Measurements from ENCODE around the gene PHACTR3.

Gene PHACTR3

DNA sequence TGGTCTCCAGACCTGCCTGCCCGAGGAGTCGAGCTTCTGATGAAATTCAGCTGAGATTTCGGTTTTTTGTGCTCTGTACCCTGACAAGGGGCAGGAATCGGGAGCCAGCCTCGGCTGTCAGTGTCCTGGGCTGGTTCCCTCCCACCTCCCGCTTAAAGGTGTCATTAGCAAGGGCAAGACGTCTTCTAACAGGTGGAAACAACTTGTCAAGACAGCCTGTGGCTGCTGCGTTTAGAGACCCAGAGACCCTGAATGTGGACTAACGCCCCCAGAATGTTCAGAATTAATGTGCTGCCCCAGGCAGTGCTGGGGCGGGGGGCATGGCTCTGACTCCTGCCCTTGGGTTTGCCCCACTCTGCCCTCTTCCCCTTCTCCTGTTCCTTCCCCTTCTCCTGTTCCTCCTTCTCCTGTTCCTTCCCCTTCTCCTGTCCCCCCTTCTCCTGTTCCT is 69.7 kb downstream of the PHACTR3 start:
- no peak for DNase-seq

DNA sequence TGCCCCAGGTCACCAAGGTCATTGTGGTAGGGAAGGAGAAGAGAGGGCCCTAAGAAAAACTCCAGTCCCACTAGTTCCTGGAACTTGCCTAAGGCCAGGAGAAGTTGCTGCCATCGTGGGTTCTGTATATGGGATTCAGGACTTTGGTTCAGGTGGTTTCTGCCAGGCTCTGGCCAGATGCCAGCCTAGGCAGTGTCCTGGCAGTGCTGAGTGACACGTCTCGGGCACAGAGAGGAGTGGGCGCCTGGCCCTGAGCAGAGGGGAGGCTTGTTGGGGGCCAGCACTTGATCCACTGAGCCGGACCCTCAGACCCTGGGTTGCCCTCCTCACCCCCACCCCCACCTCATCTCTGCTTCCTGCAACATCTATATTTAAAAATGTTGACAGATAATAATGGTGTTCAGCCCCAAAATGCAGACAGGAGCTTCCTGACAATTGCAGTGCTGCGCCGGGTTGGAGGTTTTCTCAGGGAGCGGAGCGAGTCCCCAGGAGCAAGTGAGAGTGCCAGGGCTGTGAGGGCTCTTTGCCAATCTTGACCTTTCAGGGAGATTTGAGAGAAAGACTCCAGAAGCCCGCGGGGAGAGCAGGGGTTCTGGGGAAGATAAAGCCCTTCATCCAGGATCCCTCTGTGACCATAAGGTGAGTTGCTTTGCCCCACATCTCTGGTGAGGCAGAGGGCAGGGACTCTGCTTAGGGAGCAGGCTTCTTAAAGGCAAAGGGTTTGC is 71.9 kb downstream of the PHACTR3 start:
- no peak for DNase-seq

DNA sequence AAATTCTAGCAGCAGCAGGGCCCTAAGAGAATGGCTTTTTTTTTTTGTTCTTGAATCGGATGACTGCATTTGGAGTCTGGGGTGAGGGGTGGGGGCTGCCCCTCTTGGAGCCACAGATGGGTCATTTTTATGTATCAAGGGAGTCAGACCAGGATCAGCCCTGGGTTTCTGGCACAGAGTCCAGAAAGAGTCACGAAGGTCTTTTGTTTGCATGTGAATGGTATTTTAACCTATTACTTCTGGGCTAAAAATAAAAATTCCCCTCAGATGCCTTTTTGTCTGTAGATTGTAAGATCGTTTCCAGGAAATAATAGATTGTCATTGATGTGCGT is 72.5 kb downstream of the PHACTR3 start:
- DNase-seq = no peak

DNA sequence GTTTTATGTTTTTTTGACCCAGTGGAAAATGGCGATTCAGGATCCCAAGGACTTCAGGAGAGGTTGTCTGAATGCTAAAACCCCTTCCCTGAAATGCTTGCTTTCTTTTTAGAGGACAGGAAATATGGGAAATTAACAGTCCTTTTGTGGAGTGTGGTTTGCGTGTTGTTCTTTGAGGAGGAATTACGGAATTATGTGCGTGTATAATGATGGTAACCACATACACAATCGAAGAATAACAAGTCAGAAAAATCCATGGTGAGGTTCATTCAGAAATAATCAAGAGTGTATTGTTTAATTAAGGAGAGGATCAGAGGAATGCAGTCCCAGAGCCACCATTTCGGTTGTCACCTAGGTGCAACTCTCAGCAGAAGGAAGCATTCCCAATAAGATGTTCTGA is 73.2 kb downstream of the PHACTR3 start:
- no peak for DNase-seq

DNA sequence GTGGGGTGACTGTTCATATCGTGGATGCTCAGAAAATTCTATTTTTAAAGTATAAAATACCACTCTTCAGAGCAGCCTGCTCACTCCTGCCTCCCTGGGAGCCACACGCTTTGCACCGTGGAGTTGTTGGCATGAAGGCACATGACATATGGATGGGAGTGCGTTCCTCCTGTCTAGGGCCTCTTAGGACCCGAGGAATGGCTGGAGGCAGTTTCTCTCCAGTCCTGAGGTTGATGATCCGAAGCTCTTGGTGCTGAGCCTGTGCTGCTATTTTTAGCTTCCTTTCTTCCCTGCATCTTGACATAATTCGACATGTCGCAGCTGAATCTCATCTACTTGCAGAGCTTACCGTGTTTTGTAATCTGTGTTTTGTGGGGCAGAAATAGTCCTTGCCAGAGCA is 73.9 kb downstream of the PHACTR3 start:
- DNase-seq = no peak

DNA sequence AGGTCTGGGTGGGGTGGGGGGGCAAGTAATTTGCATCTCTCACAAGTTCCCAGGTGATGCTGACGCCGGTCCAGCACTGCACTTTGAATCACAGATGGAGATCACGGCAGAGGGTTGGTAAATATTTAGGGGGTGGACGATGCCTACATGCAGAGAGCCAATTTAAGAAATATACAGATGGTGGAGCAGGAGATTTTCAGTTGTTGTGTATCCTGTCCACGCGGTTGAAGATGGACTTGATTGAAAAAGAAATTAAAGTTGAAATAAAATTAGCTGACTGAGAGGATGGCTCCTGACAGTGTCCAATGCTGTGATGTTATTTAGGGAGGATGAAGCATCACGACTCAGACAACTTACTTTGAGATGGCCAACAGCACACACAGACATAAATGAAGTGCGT is 74.6 kb downstream of the PHACTR3 start:
- no peak for DNase-seq

DNA sequence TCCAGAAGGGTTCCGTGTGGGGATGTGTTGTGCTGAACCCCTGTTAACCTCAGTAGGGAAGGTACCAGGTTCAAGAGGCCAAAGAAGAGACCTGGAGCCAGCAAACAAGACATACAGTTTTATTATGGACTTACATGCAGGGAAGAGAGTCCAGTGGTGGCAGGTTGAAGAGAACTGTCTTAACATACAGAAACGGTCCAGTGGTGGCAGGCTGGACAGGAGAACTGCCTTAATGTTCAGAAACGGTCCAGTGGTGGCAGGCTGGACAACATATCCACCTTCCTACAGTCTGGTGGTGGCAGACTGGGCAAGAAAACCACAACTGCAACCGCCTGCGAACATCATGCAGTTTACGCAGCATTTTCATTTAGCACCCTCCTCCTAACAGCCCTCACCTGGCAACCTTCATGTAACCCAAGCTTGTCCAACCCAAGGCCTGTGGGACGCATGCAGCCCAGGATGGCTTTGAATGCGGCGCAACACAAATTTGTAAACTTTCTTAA is 75.9 kb downstream of the PHACTR3 start:
- no peak for DNase-seq

DNA sequence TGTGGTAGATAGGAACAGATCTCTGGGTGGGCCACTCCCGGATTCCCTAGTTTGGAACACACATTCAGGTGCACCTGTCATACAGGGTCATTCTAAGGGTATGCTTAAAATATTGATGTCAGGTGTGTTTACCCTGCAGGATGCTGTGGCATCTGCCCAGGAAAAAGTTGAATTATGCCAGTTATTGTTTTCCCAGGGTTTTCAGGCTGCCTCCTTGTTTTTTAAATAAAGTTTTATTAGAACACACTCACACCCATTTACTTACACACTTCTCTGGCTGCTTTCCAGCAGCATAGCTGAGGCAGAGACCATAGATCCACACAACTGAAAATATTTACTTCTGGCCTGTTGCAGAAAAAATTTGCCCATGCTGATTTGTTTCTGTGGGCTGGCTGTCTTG is 76.5 kb downstream of the PHACTR3 start:
- DNase-seq = no peak

DNA sequence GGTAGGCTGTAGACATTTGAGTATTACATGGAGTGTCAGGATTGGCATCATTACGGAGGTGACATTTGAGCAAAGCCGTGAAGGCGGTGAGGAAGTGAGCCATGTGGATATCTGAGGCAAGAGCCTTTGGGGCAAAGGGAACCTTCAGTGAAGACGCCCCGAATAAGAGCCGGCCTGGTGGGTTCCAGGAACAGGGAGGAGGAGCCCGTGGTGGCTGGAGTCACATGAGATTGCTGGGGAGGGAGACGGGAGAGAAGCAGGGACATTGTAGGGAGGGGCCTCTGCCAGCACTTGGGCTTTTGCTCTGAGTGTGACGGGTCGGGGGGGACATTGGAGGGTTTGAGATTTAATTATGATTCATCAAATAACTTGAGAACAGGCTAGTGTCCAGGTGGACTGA is 78.3 kb downstream of the PHACTR3 start:
- DNase-seq = no peak

DNA sequence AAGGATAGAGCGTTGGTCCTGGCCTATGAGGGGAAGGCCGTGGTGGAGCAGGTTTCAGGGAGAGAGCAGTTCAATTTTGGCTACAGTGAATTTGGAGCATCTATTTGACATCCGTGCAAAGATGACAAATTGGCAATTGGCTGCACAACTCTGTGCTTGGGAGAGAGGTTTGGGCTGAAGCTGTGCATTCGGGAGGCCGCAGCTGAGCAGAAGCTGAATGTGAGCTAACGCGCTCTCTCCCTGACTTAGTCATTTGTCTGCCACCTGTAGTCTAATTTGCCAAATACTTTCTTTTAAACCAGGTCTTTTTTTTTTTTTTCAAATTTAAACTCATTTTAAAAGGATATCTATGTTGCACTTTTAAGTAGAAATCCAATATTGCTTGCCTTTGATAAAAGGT is 78.8 kb downstream of the PHACTR3 start:
- DNase-seq = no peak

DNA sequence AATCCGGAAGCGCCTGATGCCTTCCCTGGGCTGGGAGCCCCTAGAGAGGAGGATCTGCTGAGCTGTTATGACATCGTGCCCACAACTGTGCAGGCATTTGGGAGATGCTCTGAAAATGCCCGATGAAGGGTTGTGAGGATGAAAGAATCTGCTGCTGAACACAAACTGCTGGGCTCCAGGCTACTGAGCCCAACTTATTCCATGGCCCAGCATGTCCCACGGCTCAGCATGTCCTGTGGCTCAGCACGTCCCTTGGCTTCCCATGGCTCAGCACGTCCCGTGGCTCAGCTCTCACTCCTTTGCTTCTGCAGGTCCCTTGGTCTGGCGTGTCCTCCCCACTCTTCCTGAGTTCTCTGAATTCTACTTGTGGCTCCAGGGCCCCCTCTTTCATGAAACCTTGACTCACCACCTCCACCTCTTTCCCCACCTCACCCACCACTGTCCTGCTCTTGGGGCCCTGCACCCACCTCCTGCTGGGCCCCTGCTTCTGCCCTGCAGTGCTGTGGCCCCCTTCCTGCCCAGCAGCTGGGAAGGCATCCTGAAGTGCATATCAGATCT is 80.4 kb downstream of the PHACTR3 start:
- DNase-seq = no peak

DNA sequence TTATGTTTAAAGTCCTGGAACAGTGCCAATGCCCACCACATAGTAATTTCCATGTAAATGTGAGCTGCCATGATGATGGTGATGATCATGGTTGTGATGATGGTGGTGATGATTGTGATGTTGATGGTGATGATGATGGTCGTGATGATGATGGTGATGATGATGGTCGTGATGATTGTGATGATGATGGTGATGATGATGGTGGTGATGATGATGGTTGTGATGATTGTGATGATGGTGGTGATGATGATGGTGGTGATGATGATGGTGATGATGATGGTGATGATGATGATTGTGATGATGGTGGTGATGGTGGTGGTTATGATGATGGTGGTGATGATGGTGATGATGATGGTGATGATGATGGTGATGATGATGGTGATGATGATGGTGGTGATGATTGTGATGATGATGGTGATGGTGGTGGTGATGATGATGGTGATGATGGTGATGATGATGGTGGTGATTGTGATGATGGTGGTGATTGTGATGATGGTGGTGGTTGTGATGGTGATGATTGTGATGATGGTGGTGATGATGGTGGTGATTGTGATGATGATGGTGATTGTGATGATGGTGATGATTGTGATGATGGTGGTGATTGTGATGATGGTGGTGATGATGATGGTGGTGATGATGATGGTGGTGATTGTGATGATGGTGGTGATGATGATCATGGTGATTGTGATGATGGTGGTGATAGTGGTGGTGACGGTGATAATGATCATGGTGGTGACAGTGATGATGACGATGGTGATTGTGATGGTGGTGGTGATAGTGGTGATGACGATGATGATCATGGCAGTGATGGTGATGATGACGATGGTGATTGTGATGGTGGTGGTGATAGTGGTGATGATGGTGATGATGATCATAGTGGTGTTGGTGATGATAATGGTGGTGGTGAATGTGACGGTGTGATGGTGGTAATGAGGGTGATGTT is 82.3 kb downstream of the PHACTR3 start:
- DNase-seq = no peak

DNA sequence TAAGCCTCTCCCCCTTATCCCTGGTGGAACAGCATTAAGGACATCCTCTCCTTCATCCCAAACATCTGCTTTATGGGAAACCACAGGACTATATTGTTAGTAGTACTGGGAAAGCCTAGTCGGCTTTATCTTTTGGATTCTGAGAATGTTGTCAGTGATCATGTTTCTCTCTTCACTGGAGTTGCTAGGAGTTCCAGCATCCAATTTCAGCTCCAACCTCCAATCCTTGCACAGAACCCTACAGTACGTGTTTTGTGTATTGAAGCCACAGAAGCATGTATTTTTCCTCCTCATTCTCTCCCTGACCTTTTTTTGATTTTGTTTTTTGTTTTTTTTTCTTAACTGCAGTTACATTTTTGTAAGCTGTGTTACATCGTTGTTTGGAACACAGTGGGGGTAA is 84.0 kb downstream of the PHACTR3 start:
- DNase-seq = no peak

DNA sequence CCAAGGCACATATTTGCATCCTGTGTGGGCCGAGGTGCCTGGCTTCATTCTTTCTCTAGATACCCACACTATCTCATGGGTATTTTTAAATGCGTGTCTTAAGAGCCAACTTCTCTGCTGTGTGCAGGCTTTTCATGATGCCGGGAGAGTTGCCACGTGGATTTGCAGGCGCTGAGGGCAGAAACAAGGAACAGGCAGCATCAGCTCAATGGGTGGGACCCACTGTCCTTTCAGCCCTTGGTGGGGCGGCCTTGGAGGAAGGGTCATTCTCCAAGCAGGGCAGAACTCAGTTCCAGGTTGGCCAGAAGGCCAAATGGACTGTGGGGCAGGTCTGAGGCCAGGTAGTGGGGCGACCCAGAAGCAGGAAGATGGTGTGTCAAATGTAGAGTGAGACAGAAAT is 84.7 kb downstream of the PHACTR3 start:
- DNase-seq = no peak

DNA sequence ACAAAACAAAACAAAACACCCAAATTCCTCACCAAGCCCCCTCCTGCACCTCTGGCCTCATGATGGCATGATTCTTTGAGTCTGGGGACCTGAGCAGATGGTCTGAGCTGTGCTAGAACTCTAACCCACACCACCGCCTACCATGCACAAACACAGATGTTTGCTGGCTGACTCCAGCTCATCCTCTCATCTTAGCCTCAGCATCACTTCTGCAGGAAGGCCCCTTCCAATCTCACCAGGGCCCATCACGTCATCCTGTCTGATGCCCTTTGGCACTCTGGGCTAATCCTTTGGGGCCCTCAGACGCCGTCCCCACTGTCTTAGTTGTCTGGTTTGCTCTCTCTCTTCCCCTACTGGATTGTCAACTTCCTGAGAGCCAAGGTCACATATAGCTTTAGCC is 85.8 kb downstream of the PHACTR3 start:
- no peak for DNase-seq

DNA sequence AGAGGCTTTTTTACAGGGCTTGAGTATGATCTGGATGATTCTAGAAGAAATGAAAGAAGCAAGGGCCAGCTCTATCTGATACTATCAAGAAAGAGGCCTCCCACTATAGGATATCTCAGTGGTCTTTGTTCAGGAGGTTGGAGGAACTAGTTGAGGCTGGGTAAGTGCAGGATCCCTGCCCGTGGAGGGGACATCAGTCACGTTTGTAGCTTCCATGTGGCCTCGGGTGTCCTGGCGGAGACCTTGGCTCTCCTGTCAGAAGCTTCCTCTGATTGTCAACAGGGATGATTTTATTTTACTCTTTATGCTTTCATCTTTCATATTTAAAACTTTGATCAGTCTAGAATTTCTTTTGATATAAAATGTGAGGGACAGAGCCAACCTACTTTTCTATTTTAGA is 86.6 kb downstream of the PHACTR3 start:
- DNase-seq = no peak

DNA sequence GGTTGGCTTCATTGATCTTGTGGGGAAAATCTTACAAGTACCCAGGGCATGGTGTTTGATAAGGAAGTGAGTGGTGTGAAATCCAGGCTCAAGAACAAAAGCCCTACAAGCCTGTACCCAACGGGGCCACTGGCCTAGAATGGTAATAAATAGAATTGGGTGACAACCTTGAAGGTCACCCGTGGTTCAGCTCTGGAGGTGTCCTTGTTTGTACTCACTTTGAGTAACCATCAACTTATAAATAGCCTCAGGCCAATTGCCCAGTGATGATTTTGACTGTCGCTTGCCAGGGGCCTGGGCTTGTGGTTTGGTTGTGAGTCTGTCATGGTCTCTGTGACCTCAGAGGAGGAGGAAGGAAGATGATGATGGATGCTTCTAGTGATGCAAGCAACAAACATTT is 87.8 kb downstream of the PHACTR3 start:
- no peak for DNase-seq

DNA sequence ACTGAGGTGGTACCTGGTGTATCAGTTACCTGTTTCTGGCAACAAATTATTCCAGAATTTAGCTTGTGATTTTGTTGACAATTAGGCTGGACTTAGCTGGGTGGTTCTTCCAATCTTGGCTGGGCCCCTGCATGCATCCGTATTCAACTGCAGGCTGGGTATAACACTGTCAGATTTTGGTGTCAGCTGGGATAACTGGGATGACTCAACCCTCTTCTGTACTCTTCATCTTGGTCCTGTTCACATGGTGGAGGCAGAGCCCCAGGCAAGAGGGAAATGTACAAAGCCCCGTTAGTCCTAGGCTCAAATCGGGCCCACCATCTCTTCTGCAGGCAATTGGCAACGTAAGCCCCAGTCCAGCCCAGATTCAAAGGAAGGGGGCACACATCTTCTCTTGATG is 89.2 kb downstream of the PHACTR3 start:
- no peak for DNase-seq

DNA sequence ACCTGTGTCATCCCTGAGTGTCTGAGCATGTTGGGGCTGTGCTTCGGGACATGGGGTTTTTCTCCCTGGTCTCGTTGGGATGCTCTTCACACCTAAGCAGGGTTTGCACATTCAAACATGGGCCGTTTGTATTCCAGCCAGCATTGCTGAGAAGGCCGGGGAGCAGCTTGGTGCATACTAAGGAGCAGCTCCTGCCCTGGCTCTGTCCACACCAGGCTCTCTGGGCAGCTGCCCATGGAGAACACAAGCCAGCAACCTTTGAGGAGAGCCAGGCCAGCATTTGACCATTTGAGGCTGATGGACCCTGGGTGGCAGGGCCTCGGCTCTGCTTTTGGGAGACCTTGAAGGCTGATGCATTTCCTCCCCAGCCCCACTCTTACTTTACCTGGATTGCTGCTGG is 92.1 kb downstream of the PHACTR3 start:
- no peak for DNase-seq

DNA sequence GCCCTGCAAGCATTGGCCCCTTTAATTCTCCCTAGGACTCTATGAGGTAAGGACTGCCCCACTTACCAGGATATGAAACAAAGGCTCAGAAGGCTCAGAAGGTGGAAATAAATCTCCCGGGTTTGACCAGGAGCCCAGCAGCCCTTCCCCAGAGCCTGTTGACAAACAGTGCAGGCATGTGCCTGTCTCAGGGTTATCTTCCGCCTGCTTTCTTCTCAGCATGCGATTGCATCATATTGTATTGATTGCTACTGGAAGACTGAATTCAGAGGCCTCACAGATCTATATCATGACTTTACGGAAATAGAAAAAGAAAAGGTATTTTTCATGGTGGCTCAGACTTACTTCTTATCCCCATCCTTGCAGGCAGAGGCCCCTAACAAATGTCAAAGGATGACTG is 92.7 kb downstream of the PHACTR3 start:
- no peak for DNase-seq

DNA sequence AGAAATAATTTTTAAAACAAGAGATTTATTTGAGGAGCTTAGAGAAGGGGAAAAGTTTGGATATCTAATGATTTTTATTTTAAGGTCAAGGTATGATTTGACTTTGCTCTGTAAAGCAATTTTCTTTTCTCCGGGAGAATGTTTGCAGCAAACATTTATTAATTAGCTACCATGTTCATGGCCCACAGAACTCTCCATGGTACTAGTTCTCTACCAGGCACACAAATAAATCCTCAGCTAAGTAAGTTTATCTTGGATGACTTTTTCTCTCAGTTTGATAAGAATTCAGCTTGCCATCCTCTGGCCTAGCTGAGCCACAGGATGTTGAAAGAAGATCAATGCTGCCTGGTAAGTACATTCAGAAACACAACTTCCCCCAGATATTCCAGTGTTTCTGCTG is 94.3 kb downstream of the PHACTR3 start:
- no peak for DNase-seq

DNA sequence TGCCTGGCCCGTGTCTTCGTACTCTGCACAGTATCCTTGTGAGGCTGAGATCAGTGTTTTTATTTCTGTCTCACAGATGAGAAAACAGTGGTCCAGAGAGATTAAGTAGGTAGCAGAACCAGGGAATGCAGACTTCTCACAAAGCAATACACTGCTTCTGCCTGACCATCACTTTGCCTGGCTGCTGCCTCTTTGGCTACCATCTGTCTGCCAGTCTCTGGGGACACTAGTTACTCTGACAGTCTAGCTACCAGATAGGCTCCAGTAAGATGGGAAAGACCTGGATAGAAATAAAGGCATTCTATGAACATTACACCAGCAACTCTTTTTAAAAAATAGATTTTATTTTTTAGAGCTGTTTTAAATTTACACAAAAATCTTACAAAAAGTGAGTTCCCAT is 96.9 kb downstream of the PHACTR3 start:
- DNase-seq = no peak

DNA sequence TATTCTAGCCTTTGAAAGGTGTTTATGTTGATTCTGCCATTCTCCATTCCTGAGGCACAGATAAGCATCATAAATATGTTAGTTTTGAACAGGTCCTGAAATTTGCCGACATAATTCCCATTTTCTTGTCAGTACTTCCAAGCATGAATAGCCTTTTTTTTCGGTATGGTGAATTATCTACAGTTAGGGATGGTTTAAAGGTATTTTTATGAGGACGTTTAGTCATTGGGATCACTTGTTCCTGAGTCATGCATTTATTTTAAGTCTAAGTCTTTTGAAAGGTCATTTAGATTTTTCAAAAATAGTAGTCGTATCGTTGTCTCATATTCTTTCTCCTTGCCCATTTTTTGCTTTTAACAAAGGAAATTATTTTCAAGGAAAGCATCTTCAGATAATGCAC is 98.7 kb downstream of the PHACTR3 start:
- no peak for DNase-seq

All from NCI-H187 (cell line).